ENCODE data around the gene BDP1.
"Not testable (repeated sequence)": the region's sequence is repeated elsewhere in the genome, so short reads cannot be mapped to it uniquely, and the experiment has no call there.

The BDP1 gene

GRCh38 chr5:71569748-71570509, 114.5 kb downstream of the BDP1 start:
- no peak for DNase-seq (ENCODE audit: low spot score)

- DNase-seq (ENCODE audit: low spot score) = not testable (repeated sequence)
Measured at GRCh38 chr5:71571811-71572210, 116.4 kb downstream of the BDP1 start.

GRCh38 chr5:71573591-71573990, 118.1 kb downstream of the BDP1 start:
- no peak for DNase-seq (ENCODE audit: low spot score)

GRCh38 chr5:71575588-71575987, 120.1 kb downstream of the BDP1 start:
- DNase-seq (ENCODE audit: low spot score) = not testable (repeated sequence)

GRCh38 chr5:71576241-71576640, 120.8 kb downstream of the BDP1 start:
- no peak for DNase-seq (ENCODE audit: low spot score)

GRCh38 chr5:71577839-71578238, 122.4 kb downstream of the BDP1 start:
- DNase-seq (ENCODE audit: low spot score) = not testable (repeated sequence)

- no peak for DNase-seq (ENCODE audit: low spot score)
Measured at GRCh38 chr5:71582945-71583584, 127.6 kb downstream of the BDP1 start.

- peak; percentile 15 for DNase-seq (ENCODE audit: low spot score)
Measured at GRCh38 chr5:71586052-71586940, 130.8 kb downstream of the BDP1 start.

GRCh38 chr5:71586941-71587765, 131.7 kb downstream of the BDP1 start, which contains the start of gene MCCC2:
MCCC2 (plus strand) TSS chr5:71587340; CDS start chr5:71587426, 86 bp downstream.
- peak; percentile 73 for DNase-seq (ENCODE audit: low spot score)

- no peak for DNase-seq (ENCODE audit: low spot score)
Measured at GRCh38 chr5:71587766-71588532, 132.5 kb downstream of the BDP1 start.

GRCh38 chr5:71588533-71588885, 133.1 kb downstream of the BDP1 start:
- DNase-seq (ENCODE audit: low spot score) = no peak

- DNase-seq (ENCODE audit: low spot score) = no peak
Measured at GRCh38 chr5:71589903-71590302, 134.5 kb downstream of the BDP1 start.

- DNase-seq (ENCODE audit: low spot score) = no peak
Measured at GRCh38 chr5:71591100-71591499, 135.6 kb downstream of the BDP1 start.

GRCh38 chr5:71596169-71596568, 140.7 kb downstream of the BDP1 start:
- DNase-seq (ENCODE audit: low spot score) = no peak

- DNase-seq (ENCODE audit: low spot score) = no peak
Measured at GRCh38 chr5:71597001-71597400, 141.6 kb downstream of the BDP1 start.

- no peak for DNase-seq (ENCODE audit: low spot score)
Measured at GRCh38 chr5:71600783-71601182, 145.3 kb downstream of the BDP1 start.

- peak; percentile 80 for DNase-seq (ENCODE audit: low spot score)
Measured at GRCh38 chr5:71601222-71602026, 146.0 kb downstream of the BDP1 start.

GRCh38 chr5:71609916-71610315, 154.5 kb downstream of the BDP1 start:
- DNase-seq (ENCODE audit: low spot score) = not testable (repeated sequence)

- DNase-seq (ENCODE audit: low spot score) = no peak
Measured at GRCh38 chr5:71615809-71616208, 160.4 kb downstream of the BDP1 start.

All from COLO829 (cell line).